AG04449 (cell line): ENCODE results near the gene CCDC102A.
"Not testable (repeated sequence)": the region's sequence is repeated elsewhere in the genome, so short reads cannot be mapped to it uniquely, and the experiment has no call there.

Experiments used
- CTCF ChIA-PET: fragments of 350-600 bp; formaldehyde crosslinking; extraction: SDS; loops from one replicate; lab custom pipeline; 2021; ENCODE audit warnings: antibody characterized with exemption; lab: Yijun Ruan, JAX
- POLR2A ChIA-PET: fragments of 400-600, 350-600 bp; formaldehyde crosslinking; extraction: SDS; loops from one replicate; lab custom pipeline; 2020; ENCODE audit warnings: antibody characterized with exemption, inconsistent platforms; lab: Yijun Ruan, JAX
- DNase-seq: peaks from one replicate; pipeline ENCODE4 v3.0.0-alpha.2; 2010; ENCODE audit warnings: low read depth, low spot score
- H3K4me3 ChIP-seq: 2 replicates; pipeline ENCODE4 v1.5.1; 2011; ENCODE audit warnings: low read depth, mild to moderate bottlenecking, control low read depth, low read length
- CTCF ChIP-seq: IDR thresholded peaks from one replicate; pipeline ENCODE4 v1.5.1; 2011; ENCODE audit warnings: mild to moderate bottlenecking, moderate library complexity, low read length, control low read depth, inconsistent platforms; ENCODE audit not compliant: insufficient read depth; ENCODE audit errors: missing control alignments

CCDC102A gene

GRCh38 chr16:57572978-57573728 lies 36.8 kb upstream of the CCDC102A start:
- ChIA-PET POLR2A (no interaction called here), CTCF (interaction anchor here (0.7 to 16.8 kb wide), 4 partner anchors 23 to 93 kb away, joined by 3 to 181 read pairs (median 84); no protein-coding TSS in a partner anchor)
- H3K4me3 ChIP-seq, result no peak overlapping the region
- no peak for DNase-seq
- TF ChIP-seq CTCF, result no peak

GRCh38 chr16:57571098-57571497 lies 34.7 kb upstream of the CCDC102A start:
- no peak for DNase-seq
- no peak for TF ChIP-seq CTCF
- no peak overlapping the region for H3K4me3 ChIP-seq
- POLR2A ChIA-PET, result no interaction called here
- CTCF ChIA-PET, result interaction anchor here (1.0 to 16.8 kb wide), 2 partner anchors 25 to 79 kb away, joined by 3 to 166 read pairs; no protein-coding TSS in a partner anchor

GRCh38 chr16:57570301-57571070 lies 34.1 kb upstream of the CCDC102A start:
- no peak overlapping the region for H3K4me3 ChIP-seq
- TF ChIP-seq CTCF, result no peak
- POLR2A ChIA-PET, result no interaction called here
- CTCF ChIA-PET, result interaction anchor here (1.0 to 16.8 kb wide), 3 partner anchors 26 to 79 kb away, joined by 3 to 166 read pairs (median 4); no protein-coding TSS in a partner anchor
- no peak for DNase-seq

- H3K4me3 ChIP-seq, result no peak overlapping the region
- no peak for DNase-seq
- ChIA-PET CTCF (interaction anchor here (1.2 kb wide), 1 partner anchor 78 kb away, joined by 4 read pairs; no protein-coding TSS in a partner anchor), POLR2A (no interaction called here)
- no peak for TF ChIP-seq CTCF
These were observed 33.1 kb upstream of the CCDC102A start for GRCh38 chr16:57569306-57569946.

DNA sequence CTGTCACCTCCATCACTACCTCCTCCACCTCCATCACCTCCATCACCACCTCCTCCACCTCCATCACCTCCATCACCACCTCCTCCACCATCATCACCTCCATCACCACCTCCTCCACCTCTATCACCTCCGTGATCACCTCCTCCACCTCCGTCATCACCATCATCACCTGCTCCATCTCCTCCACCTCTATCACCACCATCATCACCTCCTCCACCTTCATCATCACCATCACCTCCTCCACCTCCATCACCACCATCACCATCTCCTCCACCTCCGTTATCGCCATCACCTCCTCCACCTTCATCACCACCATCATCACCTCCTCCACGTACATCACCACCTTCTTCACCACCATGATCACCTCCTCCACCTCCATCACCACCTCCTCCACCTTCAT lies 32.4 kb upstream of the CCDC102A start:
- H3K4me3 ChIP-seq, DNase-seq, CTCF ChIA-PET, POLR2A ChIA-PET: not testable (repeated sequence)

GRCh38 chr16:57568173-57568678 lies 31.9 kb upstream of the CCDC102A start:
- POLR2A ChIA-PET, result no interaction called here
- no peak for TF ChIP-seq CTCF

More at GRCh38 chr16:57568173-57568678, 31.9 kb upstream of the CCDC102A start:
- CTCF ChIA-PET, result no interaction called here
- no peak for DNase-seq
- H3K4me3 ChIP-seq, result no peak overlapping the region
